HEK293 (cell line): ENCODE results near the gene FYCO1.

ENCODE experiments used
- CTCF ChIA-PET: fragments of 350-600 bp; formaldehyde crosslinking; extraction: SDS; loops from one replicate; lab custom pipeline; 2021; ENCODE audit warnings: antibody characterized with exemption; lab: Yijun Ruan, JAX
- POLR2A ChIA-PET: fragments of 300-600 bp; formaldehyde crosslinking; extraction: SDS; loops from one replicate; lab custom pipeline; 2020; ENCODE audit warnings: antibody characterized with exemption, inconsistent platforms; lab: Yijun Ruan, JAX
- H3K27ac ChIP-seq: fragments of 200-500 bp; sonication (Bioruptor generic); 2 replicates; pipeline ENCODE4 v1.5.1; 2014; ENCODE audit warnings: low read depth, low read length, control low read depth, inconsistent platforms; ENCODE audit errors: extremely low read depth
- H3K36me3 ChIP-seq, 2 experiments: fragments of 200-500 bp in 1 of 2; sonication (Bioruptor generic) in 1 of 2; 1 replicate in 1 of 2; 2 replicates in 1 of 2; pipeline ENCODE4 v1.5.1; 2014 to 2017; ENCODE audit warnings: inconsistent platforms in 2 of 2, low read length in 2 of 2; ENCODE audit not compliant: control insufficient read depth in 2 of 2, insufficient read depth in 1 of 2
- H3K4me1 ChIP-seq: fragments of 200-500 bp; sonication (Bioruptor generic); 2 replicates; pipeline ENCODE4 v1.5.1; 2014; ENCODE audit warnings: mild to moderate bottlenecking, low read length, inconsistent platforms; ENCODE audit not compliant: control insufficient read depth, insufficient read depth
- H3K4me3 ChIP-seq: 2 replicates; pipeline ENCODE4 v1.5.1; 2011; ENCODE audit warnings: low read depth, mild to moderate bottlenecking, control low read depth, low read length, moderate library complexity
- H3K9me3 ChIP-seq: fragments of 200-500 bp; sonication (Bioruptor generic); 2 replicates; pipeline ENCODE4 v1.5.1; 2014; ENCODE audit warnings: low read depth, low read length, inconsistent platforms; ENCODE audit not compliant: control insufficient read depth, insufficient read depth
- CTCF ChIP-seq: fragments of 450-650 bp; formaldehyde crosslinking; IDR thresholded peaks from 2 replicates; pipeline ENCODE4 v1.5.1; 2016; ENCODE audit warnings: missing biosample characterization, missing genetic modification characterization
- GFI1B ChIP-seq: fragments of 450-650 bp; formaldehyde crosslinking; IDR thresholded peaks from 2 replicates; pipeline ENCODE4 v1.5.1; 2016; ENCODE audit warnings: missing biosample characterization, missing genetic modification characterization
- TSHZ1 ChIP-seq: fragments of 450-650 bp; formaldehyde crosslinking; IDR thresholded peaks from 2 replicates; pipeline ENCODE4 v1.5.1; 2016; ENCODE audit warnings: missing biosample characterization, missing genetic modification characterization, borderline replicate concordance
- ZNF132 ChIP-seq: fragments of 450-650 bp; formaldehyde crosslinking; IDR thresholded peaks from 2 replicates; pipeline ENCODE4 v1.5.1; 2017; ENCODE audit warnings: missing biosample characterization, missing genetic modification characterization, borderline replicate concordance
- ZNF184 ChIP-seq: fragments of 450-650 bp; IDR thresholded peaks from 2 replicates; pipeline ENCODE4 v1.5.1; 2018; ENCODE audit warnings: missing biosample characterization, mild to moderate bottlenecking, missing genetic modification characterization
- ZNF202 ChIP-seq: fragments of 450-650 bp; formaldehyde crosslinking; IDR thresholded peaks from 2 replicates; pipeline ENCODE4 v1.5.1; 2016; ENCODE audit warnings: missing biosample characterization, missing genetic modification characterization, borderline replicate concordance
- ZNF521 ChIP-seq: fragments of 450-650 bp; formaldehyde crosslinking; IDR thresholded peaks from 2 replicates; pipeline ENCODE4 v1.5.1; 2017; ENCODE audit warnings: missing biosample characterization, mild to moderate bottlenecking, missing genetic modification characterization
- ZNF558 ChIP-seq: fragments of 450-650 bp; formaldehyde crosslinking; IDR thresholded peaks from 2 replicates; pipeline ENCODE4 v1.5.1; 2016; ENCODE audit warnings: missing biosample characterization, missing genetic modification characterization
- ZNF571 ChIP-seq: fragments of 450-650 bp; formaldehyde crosslinking; IDR thresholded peaks from 2 replicates; pipeline ENCODE4 v1.5.0; 2017; ENCODE audit warnings: missing biosample characterization, missing genetic modification characterization
- ZNF747 ChIP-seq: fragments of 450-650 bp; formaldehyde crosslinking; IDR thresholded peaks from 2 replicates; pipeline ENCODE4 v1.5.1; 2016; ENCODE audit warnings: missing biosample characterization, missing genetic modification characterization
- ZNF792 ChIP-seq: fragments of 450-650 bp; formaldehyde crosslinking; IDR thresholded peaks from 2 replicates; pipeline ENCODE4 v1.5.1; 2016; ENCODE audit warnings: missing biosample characterization, missing genetic modification characterization
- ZNF830 ChIP-seq: fragments of 450-650 bp; IDR thresholded peaks from 2 replicates; pipeline ENCODE4 v1.5.0; 2018; ENCODE audit warnings: missing biosample characterization, missing genetic modification characterization, low read depth, mild to moderate bottlenecking, moderate library complexity
- TF ChIP-seq, protein P1 (sequence below): fragments of 450-650 bp; formaldehyde crosslinking; IDR thresholded peaks from 2 replicates; pipeline ENCODE4 v1.5.1; 2016; ENCODE audit warnings: missing biosample characterization, missing genetic modification characterization
- TF ChIP-seq, protein P2 (sequence below): fragments of 450-650 bp; formaldehyde crosslinking; IDR thresholded peaks from 2 replicates; pipeline ENCODE4 v1.5.1; 2016; ENCODE audit warnings: missing biosample characterization, missing genetic modification characterization

The FYCO1 gene

GRCh38 chr3:46012246-46012645 is 16.6 kb upstream of the FYCO1 start:
- H3K27ac ChIP-seq: no peak overlapping the region
- no peaks in the 10 kb centered on the region for H3K9me3 ChIP-seq
- CTCF ChIA-PET: no interaction called here
- POLR2A ChIA-PET: no interaction called here
- no peaks in the 10 kb centered on the region for H3K4me1 ChIP-seq
- H3K4me3 ChIP-seq: no peak overlapping the region
- H3K36me3 ChIP-seq: no peaks in the 10 kb centered on the region
- TF ChIP-seq GFI1B (tag by site-specific recombination) (no peak), CTCF (no peak), ZNF184 (tag by site-specific recombination) (no peak), ZNF521 (no peak)

GRCh38 chr3:46010519-46011113 is 15.0 kb upstream of the FYCO1 start:
- ChIA-PET POLR2A (no interaction called here), CTCF (interaction anchor here (1.7 kb wide), 1 partner anchor 69 kb away, joined by 4 read pairs; no protein-coding TSS in a partner anchor)
- no peak overlapping the region for H3K27ac ChIP-seq
- H3K4me3 ChIP-seq: no peak overlapping the region
- H3K9me3 ChIP-seq: no peaks in the 10 kb centered on the region
- H3K4me1 ChIP-seq: no peaks in the 10 kb centered on the region
- TF ChIP-seq ZNF747 (tag by site-specific recombination) (no peak), ZNF132 (tag by site-specific recombination) (no peak)
- H3K36me3 ChIP-seq: no peaks in the 10 kb centered on the region

GRCh38 chr3:46008058-46008457 is 12.4 kb upstream of the FYCO1 start:
- TF ChIP-seq ZNF558 (tag by site-specific recombination): no peak
- TF ChIP-seq ZNF747 (tag by site-specific recombination): no peak
- TF ChIP-seq ZNF830 (tag by site-specific recombination): no peak
- TF ChIP-seq ZNF202 (tag by site-specific recombination): no peak
- no peak for TF ChIP-seq ZNF792 (tag by site-specific recombination)
- TF ChIP-seq, protein P1, sequence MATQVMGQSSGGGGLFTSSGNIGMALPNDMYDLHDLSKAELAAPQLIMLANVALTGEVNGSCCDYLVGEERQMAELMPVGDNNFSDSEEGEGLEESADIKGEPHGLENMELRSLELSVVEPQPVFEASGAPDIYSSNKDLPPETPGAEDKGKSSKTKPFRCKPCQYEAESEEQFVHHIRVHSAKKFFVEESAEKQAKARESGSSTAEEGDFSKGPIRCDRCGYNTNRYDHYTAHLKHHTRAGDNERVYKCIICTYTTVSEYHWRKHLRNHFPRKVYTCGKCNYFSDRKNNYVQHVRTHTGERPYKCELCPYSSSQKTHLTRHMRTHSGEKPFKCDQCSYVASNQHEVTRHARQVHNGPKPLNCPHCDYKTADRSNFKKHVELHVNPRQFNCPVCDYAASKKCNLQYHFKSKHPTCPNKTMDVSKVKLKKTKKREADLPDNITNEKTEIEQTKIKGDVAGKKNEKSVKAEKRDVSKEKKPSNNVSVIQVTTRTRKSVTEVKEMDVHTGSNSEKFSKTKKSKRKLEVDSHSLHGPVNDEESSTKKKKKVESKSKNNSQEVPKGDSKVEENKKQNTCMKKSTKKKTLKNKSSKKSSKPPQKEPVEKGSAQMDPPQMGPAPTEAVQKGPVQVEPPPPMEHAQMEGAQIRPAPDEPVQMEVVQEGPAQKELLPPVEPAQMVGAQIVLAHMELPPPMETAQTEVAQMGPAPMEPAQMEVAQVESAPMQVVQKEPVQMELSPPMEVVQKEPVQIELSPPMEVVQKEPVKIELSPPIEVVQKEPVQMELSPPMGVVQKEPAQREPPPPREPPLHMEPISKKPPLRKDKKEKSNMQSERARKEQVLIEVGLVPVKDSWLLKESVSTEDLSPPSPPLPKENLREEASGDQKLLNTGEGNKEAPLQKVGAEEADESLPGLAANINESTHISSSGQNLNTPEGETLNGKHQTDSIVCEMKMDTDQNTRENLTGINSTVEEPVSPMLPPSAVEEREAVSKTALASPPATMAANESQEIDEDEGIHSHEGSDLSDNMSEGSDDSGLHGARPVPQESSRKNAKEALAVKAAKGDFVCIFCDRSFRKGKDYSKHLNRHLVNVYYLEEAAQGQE (tag by site-specific recombination): no peak
- TF ChIP-seq, protein P2, sequence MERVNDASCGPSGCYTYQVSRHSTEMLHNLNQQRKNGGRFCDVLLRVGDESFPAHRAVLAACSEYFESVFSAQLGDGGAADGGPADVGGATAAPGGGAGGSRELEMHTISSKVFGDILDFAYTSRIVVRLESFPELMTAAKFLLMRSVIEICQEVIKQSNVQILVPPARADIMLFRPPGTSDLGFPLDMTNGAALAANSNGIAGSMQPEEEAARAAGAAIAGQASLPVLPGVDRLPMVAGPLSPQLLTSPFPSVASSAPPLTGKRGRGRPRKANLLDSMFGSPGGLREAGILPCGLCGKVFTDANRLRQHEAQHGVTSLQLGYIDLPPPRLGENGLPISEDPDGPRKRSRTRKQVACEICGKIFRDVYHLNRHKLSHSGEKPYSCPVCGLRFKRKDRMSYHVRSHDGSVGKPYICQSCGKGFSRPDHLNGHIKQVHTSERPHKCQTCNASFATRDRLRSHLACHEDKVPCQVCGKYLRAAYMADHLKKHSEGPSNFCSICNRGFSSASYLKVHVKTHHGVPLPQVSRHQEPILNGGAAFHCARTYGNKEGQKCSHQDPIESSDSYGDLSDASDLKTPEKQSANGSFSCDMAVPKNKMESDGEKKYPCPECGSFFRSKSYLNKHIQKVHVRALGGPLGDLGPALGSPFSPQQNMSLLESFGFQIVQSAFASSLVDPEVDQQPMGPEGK: no peak
- TF ChIP-seq TSHZ1: no peak
- TF ChIP-seq ZNF571 (tag by site-specific recombination): no peak
- CTCF ChIA-PET: interaction anchor here (0.5 kb wide), 1 partner anchor 226 kb away, joined by 3 read pairs; no protein-coding TSS in a partner anchor
- Histone ChIP-seq H3K9me3 (no peaks in the 10 kb centered on the region), H3K4me1 (no peaks in the 10 kb centered on the region), H3K27ac (no peak overlapping the region), H3K36me3 (no peaks in the 10 kb centered on the region), H3K4me3 (no peak overlapping the region)
- POLR2A ChIA-PET: no interaction called here
